K562 treated with DMSO at 1 percent for 24 hours (cell line): ENCODE data around the gene MSS51. TPM values are rescaled to one million over a fixed set of nuclear protein-coding genes. Genes with fewer than 3 reads are reported as not detected.

Experiments used
- total RNA-seq: library from RNA; unstranded; fragments of 300-600 nt; gene quantifications from 2 replicates; pipeline ENCODE4 v1.2.3, GENCODE V29; 2022; ENCODE audit warnings: low read depth; ENCODE audit not compliant: insufficient read depth

Gene MSS51
- 1.2 and 1.4 TPM in 2 replicates for total RNA-seq

GRCh38 chr10:73433538-73433867 is at the start of gene MSS51:
TSS of gene MSS51 (minus strand) at chr10:73433561. CDS start at chr10:73428284, 5,277 bp downstream.

GRCh38 chr10:73413528-73414229 is 19.7 kb downstream of the MSS51 start, which contains the start of gene ANXA7:
TSS of gene ANXA7 (minus strand) at chr10:73414058. CDS start at chr10:73400856, 13,202 bp downstream.

Other genes starting within 250 kb of the MSS51 start
- 71.1 and 74.8 TPM in 2 replicates for gene DNAJC9, start 186.3 kb downstream of the MSS51 start, total RNA-seq
- 67.9 and 69.5 TPM in 2 replicates for gene MRPS16, start 180.9 kb downstream of the MSS51 start, total RNA-seq
- 3.0 and 3.3 TPM in 2 replicates for gene CFAP70, start 74.7 kb downstream of the MSS51 start, total RNA-seq
- 96.4 and 114 TPM in 2 replicates for gene ANXA7, start 19.5 kb downstream of the MSS51 start, total RNA-seq
- 15.2 and 15.4 TPM in 2 replicates for gene PPP3CB, start 62.5 kb upstream of the MSS51 start, total RNA-seq
- 14.7 and 14.9 TPM in 2 replicates for gene USP54, start 157.8 kb upstream of the MSS51 start, total RNA-seq
- gene MYOZ1, start 207.9 kb upstream of the MSS51 start, total RNA-seq: not detected in 2 replicates
- gene SYNPO2L, start 222.5 kb upstream of the MSS51 start, total RNA-seq: not detected in 2 replicates